AG08396 (cell line): Measurements from ENCODE around the gene PLEKHA1.

Experiments
- DNase-seq: peaks from one replicate; pipeline ENCODE4 v3.0.0; 2012; ENCODE audit warnings: low spot score, mixed read lengths

The PLEKHA1 gene

DNA sequence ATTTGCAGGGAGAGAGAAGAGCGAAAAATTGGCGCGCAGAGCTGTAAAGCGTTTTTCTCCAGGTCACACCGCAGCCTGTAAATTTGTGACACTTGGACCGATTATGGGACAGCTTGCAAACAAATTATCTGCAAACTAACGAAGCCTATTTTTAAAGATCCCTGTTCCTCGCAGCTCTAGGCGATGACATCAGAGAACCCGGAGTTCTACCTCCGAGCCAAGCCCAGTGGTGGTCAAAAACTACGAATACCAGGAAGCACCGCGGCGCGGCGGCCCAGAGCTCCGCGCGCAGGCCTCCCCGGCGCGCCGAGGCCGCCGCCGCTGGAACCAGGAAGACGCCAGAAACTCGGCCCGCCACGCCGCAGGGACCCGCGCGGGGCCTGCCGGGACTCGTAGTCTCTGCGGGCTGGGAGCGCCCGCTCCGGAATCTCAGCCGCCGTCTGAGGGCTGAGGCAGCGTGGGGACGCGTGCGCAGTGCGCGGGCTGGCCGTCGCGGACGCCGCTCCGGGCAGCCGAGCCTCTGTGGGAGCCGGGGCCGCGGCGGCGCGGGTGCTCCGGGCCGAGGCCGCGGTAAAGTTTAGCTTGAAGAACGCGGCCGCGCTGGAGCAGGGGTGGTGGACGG, at the start of gene PLEKHA1:
Gene PLEKHA1 (plus strand): TSS at position 472 of the 622 bp plus-strand sequence. CDS start 18,493 bp downstream, outside the sequence.
- DNase-seq: peak; percentile 97

DNA sequence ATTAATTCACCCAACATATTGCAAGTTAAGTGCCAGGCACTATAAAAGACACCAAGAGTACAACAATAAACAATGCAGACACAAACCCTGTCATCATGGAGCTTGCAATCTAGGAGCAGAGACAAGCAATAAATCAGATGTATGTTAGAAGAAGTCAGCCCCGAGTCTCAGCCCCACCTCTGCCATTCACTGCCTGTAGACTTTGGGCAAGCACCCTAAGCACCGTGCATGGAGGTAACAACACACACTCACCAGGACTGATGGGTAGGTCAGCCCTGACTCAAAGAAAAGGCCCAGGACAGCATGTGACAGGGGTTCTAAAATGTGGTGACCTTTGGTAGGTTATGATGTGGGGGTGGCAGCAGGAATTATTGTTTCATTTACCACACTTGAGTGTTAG, 49.3 kb upstream of the PLEKHA1 start:
- DNase-seq: no peak

- DNase-seq: no peak
These were observed 48.1 kb upstream of the PLEKHA1 start for GRCh38 chr10:122326385-122326784.

DNA sequence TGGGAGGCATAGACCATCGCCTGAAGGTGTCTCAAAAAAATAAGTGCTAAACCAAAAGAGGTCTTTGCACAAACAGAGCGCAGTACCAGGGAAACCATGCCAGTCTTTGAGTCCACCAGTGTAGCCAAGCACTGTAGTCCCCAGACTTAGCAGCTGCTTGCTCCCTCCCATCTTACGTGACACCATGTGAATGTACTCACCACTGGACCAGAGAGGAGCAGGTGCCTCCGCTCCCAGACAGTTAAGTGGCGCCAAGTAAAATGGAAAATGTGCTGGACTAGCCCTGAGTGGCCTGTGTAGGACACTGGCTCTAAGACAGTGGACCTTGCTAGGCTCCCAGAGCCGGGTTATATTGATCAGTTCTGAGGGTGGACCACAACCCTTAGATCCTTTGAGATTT, 47.7 kb upstream of the PLEKHA1 start:
- DNase-seq: no peak

GRCh38 chr10:122327237-122328206, 47.0 kb upstream of the PLEKHA1 start:
- DNase-seq: no peak

GRCh38 chr10:122328676-122329075, 45.8 kb upstream of the PLEKHA1 start:
- DNase-seq: no peak

- DNase-seq: no peak
These were observed 45.1 kb upstream of the PLEKHA1 start for GRCh38 chr10:122329416-122329815.

DNA sequence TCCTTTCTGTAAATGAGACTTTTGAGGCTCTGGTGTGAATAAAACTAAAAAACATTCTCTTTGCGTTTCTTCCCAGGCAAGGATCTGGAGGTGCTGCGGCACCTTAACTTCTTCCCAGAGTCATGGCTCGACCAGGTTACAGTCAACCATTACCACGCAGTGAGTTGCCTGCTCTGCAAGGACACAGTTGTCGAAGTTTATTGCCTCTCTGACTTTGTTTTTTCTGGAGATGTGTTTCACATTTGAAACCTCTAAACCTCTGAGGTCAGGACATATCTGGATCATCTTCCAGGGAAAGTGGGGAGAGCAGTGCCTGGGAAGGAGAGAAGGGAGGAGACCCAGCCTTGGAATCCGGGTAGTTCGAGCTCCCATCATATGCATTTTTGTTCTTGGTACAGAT, 43.4 kb upstream of the PLEKHA1 start:
- no peak for DNase-seq

- no peak for DNase-seq
These were observed 42.7 kb upstream of the PLEKHA1 start for GRCh38 chr10:122331615-122332446.

GRCh38 chr10:122333037-122333436, 41.5 kb upstream of the PLEKHA1 start:
- DNase-seq: no peak

DNA sequence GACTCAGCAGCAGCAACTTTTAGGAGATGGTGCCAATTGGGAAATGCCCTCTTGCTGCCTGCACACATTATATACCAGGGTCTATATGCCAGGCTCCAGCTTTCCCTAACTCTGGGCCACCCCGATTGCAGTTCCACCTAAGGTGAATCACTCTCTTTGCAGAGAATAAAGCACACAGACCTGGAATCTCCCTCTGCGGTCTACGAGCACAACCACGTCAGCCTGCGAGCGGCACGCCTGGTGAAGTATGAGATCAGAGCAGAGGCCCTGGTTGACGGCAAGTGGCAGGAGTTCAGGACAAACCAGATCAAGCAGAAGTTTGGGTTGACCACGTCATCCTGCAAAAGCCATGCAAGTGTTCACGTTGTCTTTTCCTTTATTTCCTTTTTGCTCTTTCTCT, 38.2 kb upstream of the PLEKHA1 start:
- DNase-seq: no peak

- DNase-seq: no peak
These were observed 37.5 kb upstream of the PLEKHA1 start for GRCh38 chr10:122336961-122337360.

DNA sequence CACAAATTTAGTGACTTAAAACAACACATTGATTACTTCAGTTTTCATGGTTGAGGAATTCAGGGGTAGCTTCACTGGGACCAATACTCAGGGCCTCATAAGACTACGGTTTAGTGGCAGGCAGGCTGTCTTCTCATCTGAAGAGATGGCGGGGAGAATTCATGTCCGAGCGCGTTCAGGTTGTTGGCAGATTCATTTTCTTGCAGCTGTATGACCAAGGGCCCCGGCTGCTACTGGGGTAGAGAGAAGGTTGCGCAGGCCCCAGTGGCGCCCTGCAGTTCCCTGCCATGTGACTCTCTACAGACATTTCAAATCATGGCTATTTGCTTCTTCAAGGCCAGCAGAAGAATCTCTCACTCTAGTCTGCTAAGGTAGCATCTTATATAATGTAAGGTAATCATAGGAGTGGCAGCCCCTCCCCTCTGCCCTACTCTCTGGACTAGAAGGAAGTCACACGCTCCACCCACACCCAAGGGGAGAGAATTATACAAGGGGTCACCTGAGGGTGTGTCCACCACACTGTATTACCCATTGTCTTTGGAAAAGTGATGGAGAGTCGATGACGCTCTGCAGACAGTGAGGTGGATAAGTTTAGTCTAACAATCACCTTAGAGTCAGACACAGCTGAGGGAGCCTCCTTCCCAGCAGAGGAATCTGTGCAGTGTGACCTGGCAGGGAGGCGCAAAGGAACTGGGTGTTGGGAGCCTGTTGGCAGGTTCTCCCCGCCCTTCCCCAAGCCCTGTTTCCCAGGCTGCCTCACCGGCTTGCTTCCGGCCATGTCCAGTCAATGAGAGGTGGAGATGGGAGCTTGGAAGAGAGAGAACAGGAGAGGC, 35.7 kb upstream of the PLEKHA1 start:
- DNase-seq: no peak

DNA sequence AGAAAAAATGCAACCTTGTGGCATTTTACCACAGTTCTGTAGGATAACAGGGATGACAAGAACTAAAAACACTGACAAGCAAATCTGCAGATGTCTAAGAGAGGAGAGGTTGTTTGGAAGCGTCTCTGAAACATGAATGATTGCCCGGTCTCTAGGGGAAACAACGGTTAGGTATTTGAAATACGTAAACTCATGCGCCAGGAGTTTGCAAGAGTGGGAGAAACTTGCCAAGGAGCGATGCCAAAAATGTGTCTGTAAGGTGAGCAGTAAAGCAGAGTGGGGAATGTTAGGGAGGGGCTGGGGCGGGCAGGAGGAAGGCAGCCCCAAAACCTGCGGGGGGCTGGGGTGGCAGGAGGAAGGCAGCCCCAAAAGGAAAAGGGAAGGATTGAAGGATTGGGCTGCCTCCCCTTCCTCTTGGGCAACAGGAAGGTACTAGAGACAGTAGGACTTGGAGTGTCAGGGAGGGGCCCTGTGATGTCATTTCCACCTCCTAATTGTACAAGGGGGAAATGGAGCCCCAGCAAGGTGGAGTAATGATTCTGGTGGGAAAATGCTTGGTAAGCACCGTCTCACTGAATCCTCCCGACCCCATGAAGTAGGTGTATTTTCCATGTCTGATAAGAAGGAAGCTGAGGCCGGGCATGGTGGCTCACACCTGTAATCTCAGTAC, 33.2 kb upstream of the PLEKHA1 start:
- no peak for DNase-seq

GRCh38 chr10:122342293-122343134, 32.0 kb upstream of the PLEKHA1 start:
- DNase-seq: peak; percentile 66

GRCh38 chr10:122343135-122343800, 31.2 kb upstream of the PLEKHA1 start:
- DNase-seq: no peak

DNA sequence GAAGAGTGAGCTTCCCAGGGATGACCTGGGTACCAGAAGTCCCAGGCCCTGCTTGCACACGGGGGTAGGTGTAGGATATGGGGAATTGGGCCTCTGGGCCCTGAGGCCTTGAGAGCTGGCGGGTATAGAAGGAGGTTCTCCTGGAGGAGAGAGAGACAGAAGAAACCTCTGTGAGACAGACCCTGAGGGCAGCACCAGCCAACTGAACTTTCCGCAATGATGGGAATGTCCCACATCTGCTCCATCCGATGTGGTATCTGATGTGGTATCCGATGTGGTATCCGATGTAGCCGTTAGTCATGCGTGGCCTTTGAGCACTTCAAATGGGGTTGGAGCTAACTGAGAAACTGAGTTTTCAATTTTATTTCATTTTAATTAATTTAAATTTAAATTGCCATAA, 30.6 kb upstream of the PLEKHA1 start:
- DNase-seq: no peak

DNA sequence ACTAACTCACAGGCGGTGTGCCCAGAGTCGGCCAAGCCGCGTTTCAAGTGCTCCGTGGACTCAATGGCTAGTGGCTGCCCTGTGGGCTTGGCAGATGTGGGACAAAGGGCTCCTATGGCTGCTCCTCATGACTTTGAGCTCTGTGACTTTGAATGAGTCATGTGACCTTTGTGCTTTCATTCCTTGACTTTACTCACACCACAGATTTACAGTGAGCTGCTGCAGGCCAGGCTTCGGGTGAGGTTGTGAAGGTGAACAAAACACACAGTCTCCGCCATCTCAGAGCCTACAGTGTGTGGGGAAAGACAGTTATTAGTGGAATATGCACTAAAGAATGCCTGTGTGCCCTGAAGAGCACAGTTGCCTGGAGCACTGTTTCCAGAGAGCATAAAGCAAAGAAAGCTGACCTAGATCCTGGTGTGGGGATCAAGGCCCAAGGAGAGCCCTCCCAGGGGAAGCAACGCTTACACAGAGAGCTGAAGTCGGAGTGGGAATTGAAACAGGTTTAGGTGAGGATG, 29.7 kb upstream of the PLEKHA1 start:
- peak; percentile 26 for DNase-seq

- no peak for DNase-seq
These were observed 28.1 kb upstream of the PLEKHA1 start for GRCh38 chr10:122346326-122346950.
